Neuron (in vitro differentiated cells): ENCODE data around the gene TRAPPC8.

Source experiments
- H2AFZ ChIP-seq: one replicate; pipeline ENCODE4 v1.6.1; 2013; ENCODE audit warnings: low read depth, mild to moderate bottlenecking, inconsistent platforms, low read length, moderate library complexity
- H3K27me3 ChIP-seq: one replicate; pipeline ENCODE4 v1.6.1; 2013; ENCODE audit warnings: low read length; ENCODE audit not compliant: insufficient read depth
- H3K36me3 ChIP-seq: one replicate; pipeline ENCODE4 v1.6.1; 2013; ENCODE audit warnings: low read length; ENCODE audit not compliant: insufficient read depth
- H3K4me1 ChIP-seq: one replicate; pipeline ENCODE4 v1.6.1; 2013; ENCODE audit warnings: low read length; ENCODE audit not compliant: insufficient read depth
- H3K4me3 ChIP-seq: 2 replicates; pipeline ENCODE4 v1.5.1; 2013; ENCODE audit warnings: mild to moderate bottlenecking, low read length, moderate library complexity
- H3K9me3 ChIP-seq: one replicate; pipeline ENCODE4 v1.6.1; 2013; ENCODE audit warnings: low read length

Gene TRAPPC8

GRCh38 chr18:31878358-31878757, 64.6 kb downstream of the TRAPPC8 start:
- no peak overlapping the region for H3K4me3 ChIP-seq
- no peaks in the 10 kb centered on the region for H3K27me3 ChIP-seq
- no peak overlapping the region for H2AFZ ChIP-seq
- no peaks in the 10 kb centered on the region for H3K4me1 ChIP-seq
- peaks cover 48% of the 10 kb centered on the region for H3K36me3 ChIP-seq
- H3K9me3 ChIP-seq: peaks cover 6% of the 10 kb centered on the region

DNA sequence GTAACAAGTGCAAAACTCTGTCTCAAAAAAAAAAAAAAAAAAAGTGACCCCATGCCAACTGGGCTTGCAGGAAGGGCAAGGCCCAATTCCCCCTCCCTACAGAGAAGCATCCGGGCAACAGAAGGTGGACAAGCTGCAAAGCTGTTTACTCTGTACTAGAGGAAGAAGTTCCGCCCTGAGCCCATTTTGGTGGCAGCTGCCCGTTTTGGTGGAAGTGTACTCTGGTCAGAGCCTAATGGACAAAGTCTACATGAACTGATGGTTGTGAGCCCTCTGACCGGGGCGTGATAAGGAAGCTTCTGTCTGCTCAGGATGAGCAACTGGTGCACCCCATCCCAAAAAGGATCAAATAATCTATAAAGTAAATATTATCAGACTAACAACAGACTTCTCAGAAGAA, 65.0 kb downstream of the TRAPPC8 start:
- Histone ChIP-seq H3K4me1 (no peaks in the 10 kb centered on the region), H2AFZ (no peak overlapping the region), H3K36me3 (peaks cover 47% of the 10 kb centered on the region), H3K4me3 (no peak overlapping the region), H3K9me3 (peaks cover 6% of the 10 kb centered on the region), H3K27me3 (no peaks in the 10 kb centered on the region)

GRCh38 chr18:31876707-31877106, 66.2 kb downstream of the TRAPPC8 start:
- Histone ChIP-seq H3K9me3 (peaks cover 6% of the 10 kb centered on the region), H3K27me3 (no peaks in the 10 kb centered on the region), H3K4me1 (no peaks in the 10 kb centered on the region), H2AFZ (no peak overlapping the region), H3K36me3 (peaks cover 46% of the 10 kb centered on the region), H3K4me3 (no peak overlapping the region)

DNA sequence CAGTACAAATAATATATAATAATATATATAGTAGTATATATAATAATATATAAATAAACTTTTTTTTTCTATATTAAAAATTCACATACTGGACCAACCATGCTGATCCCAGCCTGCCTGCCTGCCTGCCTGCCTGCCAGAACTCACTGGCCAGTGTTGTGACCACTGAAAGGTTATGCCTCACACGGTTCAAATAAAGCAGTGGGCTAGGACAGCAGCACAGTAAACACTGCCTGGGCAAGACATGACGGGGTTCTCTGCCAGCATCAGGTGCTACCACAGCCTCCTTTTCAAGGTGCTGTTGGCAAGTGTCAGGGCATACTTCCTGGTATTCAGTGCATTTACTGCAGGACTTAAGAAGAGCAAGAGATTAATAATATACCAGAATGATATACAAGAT, 67.6 kb downstream of the TRAPPC8 start:
- no peak overlapping the region for H2AFZ ChIP-seq
- H3K27me3 ChIP-seq: no peaks in the 10 kb centered on the region
- no peaks in the 10 kb centered on the region for H3K4me1 ChIP-seq
- H3K9me3 ChIP-seq: peaks cover 3% of the 10 kb centered on the region
- peaks cover 55% of the 10 kb centered on the region for H3K36me3 ChIP-seq
- H3K4me3 ChIP-seq: no peak overlapping the region

DNA sequence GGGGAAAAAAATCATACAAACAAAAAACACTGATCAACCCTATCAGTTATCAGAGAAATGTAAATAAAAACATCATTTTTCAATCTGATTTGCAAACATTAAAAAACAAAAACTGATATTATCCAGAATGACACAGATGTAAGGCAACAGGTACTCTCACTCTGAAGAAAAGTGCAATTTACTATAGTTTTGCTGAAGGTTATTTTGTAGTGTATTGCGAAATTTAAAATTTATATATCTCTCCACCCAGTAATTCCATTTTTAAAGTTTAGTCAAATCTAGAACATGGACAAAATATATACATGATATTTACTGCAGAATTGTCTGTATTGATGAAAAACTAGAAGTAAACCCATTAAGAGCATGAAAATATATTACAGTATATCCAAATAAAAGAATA, 79.8 kb downstream of the TRAPPC8 start:
- peaks cover 48% of the 10 kb centered on the region for H3K36me3 ChIP-seq
- H3K9me3 ChIP-seq: no peaks in the 10 kb centered on the region
- H3K4me1 ChIP-seq: no peaks in the 10 kb centered on the region
- H3K27me3 ChIP-seq: no peaks in the 10 kb centered on the region
- H2AFZ ChIP-seq: no peak overlapping the region
- H3K4me3 ChIP-seq: no peak overlapping the region

DNA sequence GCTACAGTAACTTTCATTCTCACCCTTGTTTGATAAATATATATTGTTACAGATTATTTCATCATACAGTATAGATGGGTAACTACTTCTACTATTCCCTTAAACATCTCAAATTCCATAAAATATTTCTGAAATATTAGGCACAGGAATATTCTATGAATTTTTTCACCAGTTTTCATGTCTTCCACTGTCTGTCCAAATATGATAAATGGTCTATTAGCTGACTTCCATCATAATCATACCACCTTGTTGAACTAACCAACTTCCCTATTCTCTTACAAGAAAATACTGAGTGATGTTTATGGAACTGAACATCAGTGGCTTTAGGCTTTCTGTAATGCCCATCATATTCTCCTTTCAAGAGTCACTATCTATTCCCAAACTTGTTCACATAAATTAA, 82.4 kb downstream of the TRAPPC8 start:
- Histone ChIP-seq H3K4me1 (no peaks in the 10 kb centered on the region), H3K36me3 (peaks cover 60% of the 10 kb centered on the region), H3K27me3 (no peaks in the 10 kb centered on the region), H3K4me3 (no peak overlapping the region), H3K9me3 (no peaks in the 10 kb centered on the region), H2AFZ (no peak overlapping the region)

DNA sequence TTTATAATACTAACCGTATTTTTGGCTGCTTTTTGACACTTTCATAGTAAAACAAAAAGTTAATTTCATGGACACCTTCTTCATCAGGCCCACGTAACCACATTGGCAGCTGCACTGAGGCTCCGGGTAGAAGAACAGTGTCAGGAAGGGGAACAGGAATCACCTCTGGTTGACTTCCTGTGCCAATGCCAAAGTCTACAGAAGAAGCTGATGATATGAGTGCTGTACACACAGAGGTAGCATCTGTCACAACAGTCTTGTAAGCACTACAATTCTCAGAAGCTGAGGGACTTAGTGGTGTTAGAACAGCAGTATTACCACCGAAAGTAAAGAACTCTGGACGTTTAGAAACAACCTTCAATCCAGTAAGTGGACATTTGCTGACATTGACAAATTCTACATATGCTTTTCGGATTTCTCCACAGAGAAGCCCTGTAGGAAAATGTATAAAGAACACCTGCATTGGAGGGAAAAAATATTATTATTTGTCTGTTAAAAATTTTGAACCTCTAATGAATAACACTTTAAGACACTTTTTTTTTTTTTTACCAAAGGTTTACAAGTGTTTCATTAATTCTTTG, 85.3 kb downstream of the TRAPPC8 start:
- H3K9me3 ChIP-seq: no peaks in the 10 kb centered on the region
- H2AFZ ChIP-seq: no peak overlapping the region
- H3K4me1 ChIP-seq: no peaks in the 10 kb centered on the region
- peaks cover 64% of the 10 kb centered on the region for H3K36me3 ChIP-seq
- no peak overlapping the region for H3K4me3 ChIP-seq
- H3K27me3 ChIP-seq: no peaks in the 10 kb centered on the region

DNA sequence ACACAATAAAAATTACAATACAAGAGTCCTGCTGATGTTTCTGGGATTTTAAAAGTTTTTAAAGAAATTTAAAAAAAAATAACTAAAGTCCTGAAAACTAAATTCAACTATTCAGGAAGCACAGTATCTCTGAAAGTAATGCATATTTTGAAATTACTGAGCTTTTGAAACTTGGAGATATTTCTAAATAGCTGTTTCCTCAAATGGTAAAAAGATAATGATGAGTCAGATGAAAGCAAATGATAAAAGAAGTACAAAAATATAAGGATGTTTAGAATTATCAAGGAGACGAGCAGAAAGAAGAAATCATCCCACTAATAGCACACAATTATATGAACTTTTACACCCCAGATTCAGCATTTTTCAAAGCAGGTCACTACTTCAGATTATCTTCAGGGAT, 92.1 kb downstream of the TRAPPC8 start:
- H2AFZ ChIP-seq: no peak overlapping the region
- H3K36me3 ChIP-seq: peaks cover 71% of the 10 kb centered on the region
- H3K9me3 ChIP-seq: no peaks in the 10 kb centered on the region
- H3K4me3 ChIP-seq: no peak overlapping the region
- no peaks in the 10 kb centered on the region for H3K4me1 ChIP-seq
- H3K27me3 ChIP-seq: no peaks in the 10 kb centered on the region

GRCh38 chr18:31840499-31840898, 102.4 kb downstream of the TRAPPC8 start:
- H3K27me3 ChIP-seq: no peaks in the 10 kb centered on the region
- no peak overlapping the region for H2AFZ ChIP-seq
- no peaks in the 10 kb centered on the region for H3K4me1 ChIP-seq
- no peak overlapping the region for H3K4me3 ChIP-seq
- peaks cover 5% of the 10 kb centered on the region for H3K9me3 ChIP-seq
- H3K36me3 ChIP-seq: peaks cover 45% of the 10 kb centered on the region

DNA sequence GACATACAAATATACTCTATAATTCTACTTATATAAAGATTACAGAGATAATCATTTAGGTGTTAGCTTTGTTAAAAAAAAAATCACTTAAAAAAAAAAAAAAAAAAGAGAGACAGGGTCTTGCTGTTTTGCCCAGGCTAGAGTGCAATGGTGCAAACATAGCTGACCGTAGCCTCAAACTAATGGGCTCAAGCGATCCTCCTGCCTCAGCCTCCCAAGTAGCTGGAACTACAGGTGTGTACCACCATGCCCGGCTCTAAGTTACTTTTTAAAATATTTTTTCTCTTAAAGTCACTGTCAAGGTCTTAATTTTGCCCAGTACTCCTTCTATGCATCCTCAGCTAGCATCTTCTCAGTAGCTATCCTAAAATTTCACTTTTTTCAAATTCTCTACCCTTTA, 105.0 kb downstream of the TRAPPC8 start:
- no peak overlapping the region for H2AFZ ChIP-seq
- peaks cover 5% of the 10 kb centered on the region for H3K9me3 ChIP-seq
- no peak overlapping the region for H3K4me3 ChIP-seq
- H3K4me1 ChIP-seq: no peaks in the 10 kb centered on the region
- no peaks in the 10 kb centered on the region for H3K27me3 ChIP-seq
- peaks cover 56% of the 10 kb centered on the region for H3K36me3 ChIP-seq

DNA sequence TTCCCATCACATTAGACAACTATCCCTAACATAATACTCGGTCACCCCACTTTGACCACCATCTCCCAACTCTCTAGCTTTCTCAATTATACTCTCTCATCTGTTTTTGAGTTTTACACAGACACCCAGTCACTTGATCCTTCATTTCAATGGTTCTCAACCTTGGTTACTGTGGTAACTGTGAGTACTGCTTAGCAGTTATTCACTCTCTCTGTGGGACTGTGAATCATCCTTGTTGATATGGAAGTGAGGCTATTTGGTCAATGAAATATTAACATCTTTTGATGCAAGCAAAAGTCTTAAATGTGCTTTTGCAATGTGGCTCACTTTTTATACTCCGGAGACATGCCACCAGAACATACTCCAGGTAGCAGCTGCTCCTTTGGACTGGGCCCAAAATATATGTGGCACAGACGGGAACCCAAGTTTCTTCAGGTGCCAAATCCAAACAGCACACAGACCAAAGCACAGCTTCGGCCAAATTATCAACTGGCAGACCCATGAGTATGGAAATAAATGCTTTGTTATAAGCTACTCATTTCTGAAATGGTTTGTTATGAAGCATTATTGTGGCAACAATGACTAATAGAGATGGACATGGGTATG, 107.3 kb downstream of the TRAPPC8 start:
- no peak overlapping the region for H2AFZ ChIP-seq
- no peak overlapping the region for H3K4me3 ChIP-seq
- peaks cover 5% of the 10 kb centered on the region for H3K9me3 ChIP-seq
- H3K27me3 ChIP-seq: no peaks in the 10 kb centered on the region
- H3K4me1 ChIP-seq: no peaks in the 10 kb centered on the region
- peaks cover 51% of the 10 kb centered on the region for H3K36me3 ChIP-seq

DNA sequence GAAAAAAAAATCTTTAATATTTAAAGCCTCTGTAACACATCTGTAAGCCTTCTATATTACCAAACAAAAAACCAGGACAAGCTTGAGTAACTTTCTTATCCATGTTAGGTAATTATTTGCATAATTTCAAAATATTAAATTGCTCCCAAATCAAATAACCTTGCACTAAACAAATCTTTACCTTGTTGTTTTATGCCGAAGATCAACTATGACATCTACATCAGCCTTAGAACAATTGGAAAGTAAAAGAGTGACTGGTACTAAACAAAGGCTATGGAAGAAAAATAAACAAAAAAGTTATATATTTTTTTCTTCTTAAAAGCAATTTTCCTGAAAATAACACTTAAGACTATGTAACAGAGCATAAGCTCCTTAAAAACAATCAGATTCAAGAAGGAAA, 111.0 kb downstream of the TRAPPC8 start:
- H2AFZ ChIP-seq: no peak overlapping the region
- no peaks in the 10 kb centered on the region for H3K27me3 ChIP-seq
- no peaks in the 10 kb centered on the region for H3K4me1 ChIP-seq
- no peaks in the 10 kb centered on the region for H3K9me3 ChIP-seq
- no peak overlapping the region for H3K4me3 ChIP-seq
- peaks cover 40% of the 10 kb centered on the region for H3K36me3 ChIP-seq

DNA sequence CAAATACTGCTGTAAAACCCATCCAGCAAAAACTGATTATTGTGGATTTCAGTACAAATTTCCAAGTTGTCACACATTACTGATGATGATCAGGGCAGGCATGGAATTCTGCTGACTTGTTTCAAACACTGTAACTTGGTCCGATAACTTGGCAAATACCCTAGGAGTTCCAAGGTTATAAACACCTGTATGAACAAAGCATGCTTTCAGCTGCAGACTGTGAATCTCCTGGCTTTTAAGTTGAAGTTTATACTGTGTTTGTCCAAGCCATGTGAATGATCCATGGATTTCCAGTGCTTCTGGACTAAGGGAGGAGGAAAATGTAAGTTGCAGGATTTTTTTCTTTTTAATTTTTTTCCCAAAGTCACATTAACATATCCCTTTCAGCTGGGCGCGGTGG, 112.2 kb downstream of the TRAPPC8 start:
- Histone ChIP-seq H3K4me1 (no peaks in the 10 kb centered on the region), H3K4me3 (no peak overlapping the region), H2AFZ (no peak overlapping the region), H3K36me3 (peaks cover 31% of the 10 kb centered on the region), H3K27me3 (no peaks in the 10 kb centered on the region), H3K9me3 (no peaks in the 10 kb centered on the region)

DNA sequence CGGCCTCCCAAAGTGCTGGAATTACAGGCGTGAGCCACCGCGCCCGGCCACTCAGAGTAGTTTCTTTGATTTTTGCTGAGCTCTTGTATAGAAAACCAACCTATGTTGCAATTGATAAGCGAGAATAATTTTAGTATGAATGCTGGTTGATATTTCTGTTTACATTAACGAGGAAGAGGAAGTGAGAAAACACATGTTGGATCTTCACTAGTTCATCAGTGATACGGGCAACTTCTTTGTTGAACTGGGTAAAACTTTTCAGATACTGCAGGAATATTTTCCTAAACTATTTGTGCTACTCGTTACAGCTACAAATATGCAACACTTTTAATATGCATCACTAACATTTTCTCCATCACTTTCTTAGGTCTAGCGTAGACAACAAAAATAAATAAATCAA, 114.3 kb downstream of the TRAPPC8 start:
- no peak overlapping the region for H3K4me3 ChIP-seq
- H3K27me3 ChIP-seq: no peaks in the 10 kb centered on the region
- no peaks in the 10 kb centered on the region for H3K4me1 ChIP-seq
- no peak overlapping the region for H2AFZ ChIP-seq
- H3K9me3 ChIP-seq: no peaks in the 10 kb centered on the region
- peaks cover 20% of the 10 kb centered on the region for H3K36me3 ChIP-seq
